IMR-90 (cell line): ENCODE results near the gene UST. TPM values are rescaled to one million over a fixed set of nuclear protein-coding genes. Genes with fewer than 3 reads are reported as not detected.

Experiments
- ATAC-seq: fragments of 200-7000 bp; cut with Tn5 transposase; 2 replicates; pipeline ENCODE4 v1.9.1; 2020; ENCODE audit warnings: low read depth, mild to moderate bottlenecking, moderate library complexity
- BruUV-seq: library from RNA; stranded (reverse); fragments of 400-500 nt; replicated peaks from 2 replicates; lab custom pipeline; 2021; lab: Mats Ljungman, UMichigan
- CTCF ChIA-PET: fragments of 300-600 bp; formaldehyde crosslinking; extraction: SDS; loops from one replicate; lab custom pipeline; 2021; ENCODE audit warnings: antibody characterized with exemption; lab: Yijun Ruan, JAX
- POLR2A ChIA-PET: fragments of 300-600 bp; sonication (Branson Sonifier 250); formaldehyde crosslinking; loops from one replicate; lab custom pipeline; 2022; ENCODE audit warnings: antibody characterized with exemption; ENCODE audit not compliant: unreplicated experiment; lab: Charles Lee
- DNase-seq: peaks from one replicate; pipeline ENCODE4 v3.0.0; 2013
- H2AFZ ChIP-seq: replicated peaks from 2 replicates; pipeline ENCODE3; 2013; ENCODE audit warnings: low read length, mild to moderate bottlenecking; ENCODE audit not compliant: poor library complexity
- H2AK5ac ChIP-seq: 2 replicates; pipeline ENCODE4 v1.6.1; 2013; ENCODE audit warnings: low read depth, low read length, inconsistent platforms
- H2AK9ac ChIP-seq: replicated peaks from 2 replicates; pipeline ENCODE3; 2013; ENCODE audit warnings: mild to moderate bottlenecking, low read depth, low read length, moderate library complexity; ENCODE audit not compliant: poor library complexity
- H2BK120ac ChIP-seq: 2 replicates; pipeline ENCODE4 v1.6.1; 2013; ENCODE audit warnings: low read depth, low read length, inconsistent platforms
- H2BK15ac ChIP-seq: 3 replicates; pipeline ENCODE4 v1.6.1; 2013; ENCODE audit warnings: low read depth, low read length, inconsistent platforms
- H2BK20ac ChIP-seq: 2 replicates; pipeline ENCODE4 v1.6.1; 2013; ENCODE audit warnings: low read depth, mild to moderate bottlenecking, inconsistent platforms, low read length, moderate library complexity
- H2BK5ac ChIP-seq: 2 replicates; pipeline ENCODE4 v1.6.1; 2013; ENCODE audit warnings: mild to moderate bottlenecking, low read depth, low read length, inconsistent platforms; ENCODE audit not compliant: poor library complexity, severe bottlenecking
- H3K14ac ChIP-seq: replicated peaks from 2 replicates; pipeline ENCODE4 v1.6.1; 2013; ENCODE audit warnings: low read depth, low read length, inconsistent platforms
- H3K18ac ChIP-seq: 2 replicates; pipeline ENCODE4 v1.6.1; 2013; ENCODE audit warnings: low read depth, low read length, control low read depth
- H3K23ac ChIP-seq: 2 replicates; pipeline ENCODE4 v1.6.1; 2013; ENCODE audit warnings: low read depth, low read length, inconsistent platforms
- H3K27ac ChIP-seq: 2 replicates; pipeline ENCODE4 v1.5.1; 2013; ENCODE audit warnings: mild to moderate bottlenecking, control low read depth, low read length; ENCODE audit not compliant: insufficient read depth
- H3K27me3 ChIP-seq: 2 replicates; pipeline ENCODE4 v1.6.1; 2013; ENCODE audit warnings: low read length; ENCODE audit not compliant: control insufficient read depth, insufficient read depth
- H3K36me3 ChIP-seq: 2 replicates; pipeline ENCODE4 v1.6.1; 2013; ENCODE audit warnings: low read length, mixed read lengths; ENCODE audit not compliant: control insufficient read depth, insufficient read depth
- H3K4ac ChIP-seq: 2 replicates; pipeline ENCODE4 v1.6.1; 2013; ENCODE audit warnings: low read depth, low read length, inconsistent platforms
- H3K4me1 ChIP-seq: 2 replicates; pipeline ENCODE4 v1.6.1; 2013; ENCODE audit warnings: low read length, mixed read lengths; ENCODE audit not compliant: control insufficient read depth, insufficient read depth
- H3K4me2 ChIP-seq: 2 replicates; pipeline ENCODE4 v1.6.1; 2013; ENCODE audit warnings: low read depth, mild to moderate bottlenecking, control low read depth, low read length, moderate library complexity
- H3K4me3 ChIP-seq: 2 replicates; pipeline ENCODE4 v1.5.1; 2013; ENCODE audit warnings: low read depth, mild to moderate bottlenecking, control low read depth, low read length, moderate library complexity; ENCODE audit not compliant: insufficient read depth
- H3K56ac ChIP-seq: 2 replicates; pipeline ENCODE4 v1.6.1; 2013; ENCODE audit warnings: low read length, inconsistent platforms; ENCODE audit not compliant: insufficient read depth; ENCODE audit errors: extremely low read depth
- H3K79me1 ChIP-seq, 2 experiments: 2 replicates each; pipeline ENCODE4 v1.6.1; 2013; ENCODE audit warnings: low read length in 2 of 2, inconsistent platforms in 1 of 2, low read depth in 1 of 2
- H3K9ac ChIP-seq: 2 replicates; pipeline ENCODE4 v1.6.1; 2013; ENCODE audit warnings: low read depth, low read length, control low read depth
- H3K9me1 ChIP-seq: 2 replicates; pipeline ENCODE4 v1.6.1; 2013; ENCODE audit warnings: low read length, inconsistent platforms; ENCODE audit not compliant: insufficient read depth
- H3K9me3 ChIP-seq: 2 replicates; pipeline ENCODE4 v1.6.1; 2013; ENCODE audit warnings: low read length; ENCODE audit not compliant: control insufficient read depth, insufficient read depth
- H4K20me1 ChIP-seq: 2 replicates; pipeline ENCODE4 v1.6.1; 2013; ENCODE audit warnings: low read length, inconsistent platforms; ENCODE audit not compliant: insufficient read depth
- H4K5ac ChIP-seq: 2 replicates; pipeline ENCODE4 v1.6.1; 2013; ENCODE audit warnings: mild to moderate bottlenecking, low read depth, low read length, control low read depth
- H4K8ac ChIP-seq, 2 experiments: 2 replicates each; pipeline ENCODE4 v1.6.1; 2013; ENCODE audit warnings: low read depth in 2 of 2, low read length in 2 of 2, control low read depth in 1 of 2, inconsistent platforms in 1 of 2
- H4K91ac ChIP-seq: 2 replicates; pipeline ENCODE4 v1.6.1; 2013; ENCODE audit warnings: low read depth, low read length, inconsistent platforms; ENCODE audit not compliant: insufficient read depth
- MAZ ChIP-seq: IDR thresholded peaks from 2 replicates; pipeline ENCODE4 v1.6.1; 2012; ENCODE audit warnings: low read depth, mild to moderate bottlenecking, low read length, improper control_type of control experiment, moderate library complexity, borderline replicate concordance
- NFE2L2 ChIP-seq: fragments of 150-350 bp; IDR thresholded peaks from 2 replicates; pipeline ENCODE4 v1.6.1; 2016; ENCODE audit warnings: low read depth, mild to moderate bottlenecking, low read length
- RFX5 ChIP-seq: IDR thresholded peaks from 2 replicates; pipeline ENCODE4 v1.8.0; 2012; ENCODE audit warnings: low read depth, mild to moderate bottlenecking, low read length, moderate library complexity
- WGBS, 2 experiments: methylation state at CpG; one replicate each; pipeline versions ENCODE4 v1.1.5 to v1.1.7; 2013; ENCODE audit warnings: missing lambda C conversion rate in 2 of 2; ENCODE audit not compliant: insufficient read length in 1 of 2; ENCODE audit errors: extremely low coverage in 2 of 2; 5-methylcytosine and 5-hydroxymethylcytosine counted together
- dilution Hi-C: fragments of 300-500 bp; cut with HindIII; formaldehyde crosslinking; loops from one replicate; pipeline ENCODE4 v1.14.3; 2018; ENCODE audit warnings: low sequenced_read_pairs; ENCODE audit not compliant: unreplicated experiment
- in situ Hi-C: fragments of 300-500 bp; cut with MboI; formaldehyde crosslinking; loops from 3 replicates; pipeline ENCODE4 v1.14.3; 2019; ENCODE audit warnings: low sequenced_read_pairs, inconsistent platforms, mixed read lengths
- intact Hi-C: fragments of 100-400 bp; cut with micrococcal nuclease; formaldehyde crosslinking; loops from 2 replicates; pipeline ENCODE4 v1.10.0; 2022
- polyA plus RNA-seq, 3 experiments: library from polyadenylated mRNA; depleted of rRNA; stranded (reverse); fragments of >200 nt; gene quantifications; 2 replicates each; pipeline ENCODE4 v1.2.3, GENCODE V29; 2012; ENCODE audit warnings: low replicate concordance in 1 of 3
- total RNA-seq: library from RNA; depleted of rRNA; stranded (reverse); fragments of >200 nt; gene quantifications from 2 replicates; pipeline ENCODE4 v1.2.3, GENCODE V29; 2012
- TF ChIP-seq, protein P1 (sequence below): conservative IDR thresholded peaks from 2 replicates; pipeline ENCODE4 v1.5.1; 2012; ENCODE audit warnings: mild to moderate bottlenecking, low read depth, low read length, improper control_type of control experiment

UST gene
- total and polyA plus RNA-seq, 2 of the 4 experiments (the other 2 are of a cell fraction), result 7.7 to 13.8 TPM

DNA sequence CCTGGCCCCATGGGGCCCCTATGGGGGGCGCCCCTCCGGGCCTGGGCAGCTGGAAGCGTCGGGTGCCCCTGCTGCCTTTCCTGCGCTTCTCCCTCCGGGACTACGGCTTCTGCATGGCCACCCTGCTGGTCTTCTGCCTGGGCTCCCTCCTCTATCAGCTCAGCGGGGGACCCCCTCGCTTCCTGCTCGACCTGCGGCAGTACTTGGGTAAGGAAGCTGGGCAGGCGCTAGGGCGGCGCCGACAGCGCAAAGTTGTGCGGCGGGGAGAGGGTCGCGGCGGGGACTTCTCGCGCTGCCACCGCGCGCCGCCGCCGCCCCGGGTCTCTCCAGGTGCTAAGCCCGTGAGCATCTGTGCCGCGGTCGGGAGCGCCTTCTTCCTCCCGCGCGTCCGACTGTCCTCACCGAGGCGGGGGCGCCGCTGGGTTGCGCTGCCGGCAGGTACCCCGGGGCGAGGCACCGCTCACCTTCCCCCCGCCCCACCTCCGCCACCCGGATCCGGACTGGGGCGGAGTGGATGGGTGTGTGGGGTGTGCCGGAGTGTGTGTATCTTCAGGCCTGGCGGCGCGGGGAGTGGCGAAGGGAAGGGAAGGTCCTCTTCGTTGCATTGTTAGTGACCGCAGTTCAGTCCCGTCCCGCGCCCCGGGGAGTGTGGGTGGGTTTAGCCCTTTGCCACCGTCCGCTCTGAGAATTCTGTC, 788 bp downstream of the UST start:
- ATAC-seq, result peak; percentile 19
- Histone ChIP-seq H3K9me3 (no peaks in the 10 kb centered on the region), H2AK9ac (peak overlapping the region; percentile 38), H3K9me1 (peaks cover 7% of the 10 kb centered on the region), H2BK15ac (no peak overlapping the region), H3K4me2 (peak overlapping the region; percentile 64), H3K4me1 (peaks cover 4% of the 10 kb centered on the region), H3K14ac (peak overlapping the region; percentile 29), H4K5ac (no peak overlapping the region), H3K27me3 (no peaks in the 10 kb centered on the region), H2BK120ac (peak overlapping the region; percentile 13; the same call in 1 of the 2 replicates), H3K56ac (no peak overlapping the region), H3K4me3 (peak overlapping the region; percentile 87), H4K20me1 (peaks cover 20% of the 10 kb centered on the region), H3K4ac (peak overlapping the region; percentile 26; the same call in 1 of the 2 replicates), H4K8ac (no peak overlapping the region), H3K27ac (peak overlapping the region; percentile 90), H3K23ac (no peak overlapping the region), H3K9ac (peak overlapping the region; percentile 71), H2AK5ac (no peak overlapping the region), H3K18ac (peak overlapping the region; percentile 15; the same call in 1 of the 2 replicates), H2BK5ac (peak overlapping the region; percentile 22), H3K79me1 (peaks cover 16 to 37% of the 10 kb centered on the region in 2 experiments), H3K36me3 (no peaks in the 10 kb centered on the region), H2BK20ac (no peak overlapping the region), H2AFZ (peak overlapping the region; percentile 96), H4K91ac (no peak overlapping the region)
- ChIA-PET POLR2A (no interaction called here), CTCF (interaction anchor here (1.5 kb wide), 1 partner anchor 13 kb away, joined by 4 read pairs; no protein-coding TSS in a partner anchor)
- intact Hi-C loops, result loop anchor here (1.0 to 5.0 kb wide), 3 partner anchors 110 to 335 kb away; no protein-coding TSS in a partner anchor
- DNase-seq, result peak; percentile 21
- BruUV-seq, result no TSS peak
- dilution Hi-C loops, result no loop called here
- 0% methylated on average over 15 of the region's 66 CpGs; no CpG with 5 or more reads in 1 of the 2 experiments for WGBS, 2 experiments
- in situ Hi-C loops, result no loop called here
- no peak for TF ChIP-seq RFX5
- TF ChIP-seq NFE2L2, result no peak
- TF ChIP-seq, protein P1, sequence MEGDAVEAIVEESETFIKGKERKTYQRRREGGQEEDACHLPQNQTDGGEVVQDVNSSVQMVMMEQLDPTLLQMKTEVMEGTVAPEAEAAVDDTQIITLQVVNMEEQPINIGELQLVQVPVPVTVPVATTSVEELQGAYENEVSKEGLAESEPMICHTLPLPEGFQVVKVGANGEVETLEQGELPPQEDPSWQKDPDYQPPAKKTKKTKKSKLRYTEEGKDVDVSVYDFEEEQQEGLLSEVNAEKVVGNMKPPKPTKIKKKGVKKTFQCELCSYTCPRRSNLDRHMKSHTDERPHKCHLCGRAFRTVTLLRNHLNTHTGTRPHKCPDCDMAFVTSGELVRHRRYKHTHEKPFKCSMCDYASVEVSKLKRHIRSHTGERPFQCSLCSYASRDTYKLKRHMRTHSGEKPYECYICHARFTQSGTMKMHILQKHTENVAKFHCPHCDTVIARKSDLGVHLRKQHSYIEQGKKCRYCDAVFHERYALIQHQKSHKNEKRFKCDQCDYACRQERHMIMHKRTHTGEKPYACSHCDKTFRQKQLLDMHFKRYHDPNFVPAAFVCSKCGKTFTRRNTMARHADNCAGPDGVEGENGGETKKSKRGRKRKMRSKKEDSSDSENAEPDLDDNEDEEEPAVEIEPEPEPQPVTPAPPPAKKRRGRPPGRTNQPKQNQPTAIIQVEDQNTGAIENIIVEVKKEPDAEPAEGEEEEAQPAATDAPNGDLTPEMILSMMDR, result 0 out of 2 replicates have a peak, but pooled peaks have one; percentile 6
- TF ChIP-seq MAZ, result no peak; the same call in 1 of the 2 replicates
